G401 (cell line): ENCODE results near the gene ANKRD33. TPM values are rescaled to one million over a fixed set of nuclear protein-coding genes. Genes with fewer than 3 reads are reported as not detected.

Experiments
- DNase-seq: peaks from one replicate; pipeline ENCODE4 v3.0.0-alpha.2; 2015; ENCODE audit warnings: low spot score
- in situ Hi-C: cut with HindIII; loops from 2 replicates; pipeline ENCODE4 v1.10.0; 2016; ENCODE audit warnings: low sequenced_read_pairs, mixed read lengths
- total RNA-seq: library from RNA; depleted of rRNA; stranded (reverse); fragments of >200 nt; shearing (Covaris generic); gene quantifications from 2 replicates; pipeline ENCODE4 v1.2.3, GENCODE V29; 2014; rRNA removed

Gene ANKRD33
- total RNA-seq, 1 experiment from 2014 or later, result not detected

DNA sequence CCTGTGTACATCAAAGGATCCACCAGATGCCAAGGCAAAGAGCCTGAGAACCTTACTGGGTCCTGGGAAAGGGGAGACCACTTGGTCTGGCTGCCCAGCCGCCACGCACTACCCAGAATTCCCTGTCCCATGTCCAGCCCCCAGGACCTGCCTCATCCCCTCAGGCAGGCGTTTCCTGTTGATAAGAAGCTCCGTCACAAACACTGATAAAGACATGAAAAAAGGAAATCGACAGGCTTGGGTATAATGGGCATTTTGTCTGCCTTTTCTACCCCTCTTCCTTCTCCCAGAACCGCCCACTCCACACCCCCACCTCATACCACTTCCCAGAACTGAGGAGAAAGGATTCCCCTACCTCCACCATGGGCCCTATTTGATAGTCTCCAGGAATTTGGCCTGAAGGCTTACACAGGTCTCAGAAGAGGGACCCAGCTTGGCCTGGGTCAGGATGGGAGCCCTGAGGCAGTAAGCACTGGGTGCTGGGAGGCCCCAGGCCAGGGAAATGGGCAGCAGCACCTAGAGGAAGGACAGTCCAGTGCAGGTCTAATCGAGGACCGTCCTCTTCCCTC, 38.2 kb downstream of the ANKRD33 start:
- in situ Hi-C loops, result no loop called here
- no peak for DNase-seq

DNA sequence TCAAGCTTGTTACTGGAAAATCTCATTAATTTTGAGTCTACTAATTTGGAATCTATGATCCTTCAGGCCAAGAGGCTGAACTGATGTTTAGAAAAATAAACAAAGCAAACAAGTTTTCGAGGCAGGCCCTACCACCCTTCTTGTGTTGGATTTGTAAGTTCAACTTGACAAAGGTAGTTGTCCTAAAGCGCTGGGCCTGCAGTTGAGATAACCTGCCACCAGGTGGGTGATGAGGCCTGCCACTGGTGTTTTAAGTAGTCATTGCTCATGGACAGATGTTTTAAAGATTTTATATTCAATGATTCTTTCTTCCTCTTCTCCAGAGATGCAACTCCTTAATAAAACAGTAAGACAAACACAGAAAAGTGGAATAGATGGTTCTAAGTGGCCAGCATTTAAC, 38.8 kb downstream of the ANKRD33 start:
- DNase-seq, result peak; percentile 10
- in situ Hi-C loops, result no loop called here

DNA sequence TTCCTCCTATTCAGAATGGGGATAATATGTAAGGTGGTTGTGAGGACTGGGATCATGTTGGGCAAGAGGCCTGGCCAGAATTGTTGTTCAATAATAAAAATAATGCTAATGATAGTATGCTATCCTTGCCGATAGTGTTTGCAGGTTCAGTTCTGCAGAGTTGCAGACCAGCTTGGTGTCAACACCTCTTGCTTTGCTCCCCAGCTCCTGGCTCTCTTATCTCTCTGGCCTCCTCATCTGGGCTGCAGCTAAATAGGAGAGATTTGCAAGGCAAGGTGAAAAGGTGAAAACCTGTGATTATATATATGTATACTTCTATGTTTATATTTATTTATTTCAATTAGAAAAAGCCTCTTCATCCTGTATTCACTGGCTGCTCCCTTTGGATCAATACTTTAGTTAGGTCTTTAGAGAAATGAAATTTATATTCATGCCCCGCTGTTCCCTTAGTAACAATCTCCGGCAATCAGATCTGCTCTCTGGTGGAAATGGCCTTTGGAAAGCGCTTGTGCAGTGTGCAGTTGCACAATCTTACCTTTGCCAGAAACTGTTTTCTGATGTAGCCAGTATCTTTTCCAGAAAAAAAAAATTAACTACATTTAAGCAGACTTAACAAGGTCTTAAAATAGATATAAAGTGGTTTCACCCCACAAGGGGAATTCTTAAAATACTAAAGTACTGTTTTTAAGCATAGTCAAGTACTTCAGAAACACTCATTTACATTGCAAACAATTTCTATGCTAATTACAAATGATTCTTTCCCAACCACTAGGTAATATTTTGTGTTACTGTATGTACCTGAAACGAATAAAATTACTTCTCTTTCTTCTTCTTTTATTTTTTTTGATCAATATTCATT, 44.5 kb downstream of the ANKRD33 start:
- DNase-seq, result no peak
- in situ Hi-C loops, result no loop called here

DNA sequence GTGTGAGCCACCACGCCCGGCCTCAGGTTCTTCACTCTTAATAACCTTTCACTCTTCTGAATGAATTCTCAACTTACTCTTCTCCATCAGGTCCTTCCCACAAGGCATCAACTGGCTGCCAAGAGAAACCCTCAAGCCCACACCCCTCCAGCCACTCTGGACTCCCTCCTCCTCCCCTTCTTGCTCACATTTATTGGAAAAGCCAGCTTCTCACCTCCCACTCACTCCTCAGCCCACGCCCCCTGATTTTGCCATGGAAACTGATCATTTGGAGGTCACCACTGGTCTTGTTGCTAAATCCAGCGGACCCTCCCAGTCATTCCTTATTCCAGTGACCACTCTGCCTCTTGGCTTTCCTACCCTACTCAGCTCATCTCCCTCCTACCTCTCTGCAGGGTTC, 46.2 kb downstream of the ANKRD33 start:
- in situ Hi-C loops, result no loop called here

DNA sequence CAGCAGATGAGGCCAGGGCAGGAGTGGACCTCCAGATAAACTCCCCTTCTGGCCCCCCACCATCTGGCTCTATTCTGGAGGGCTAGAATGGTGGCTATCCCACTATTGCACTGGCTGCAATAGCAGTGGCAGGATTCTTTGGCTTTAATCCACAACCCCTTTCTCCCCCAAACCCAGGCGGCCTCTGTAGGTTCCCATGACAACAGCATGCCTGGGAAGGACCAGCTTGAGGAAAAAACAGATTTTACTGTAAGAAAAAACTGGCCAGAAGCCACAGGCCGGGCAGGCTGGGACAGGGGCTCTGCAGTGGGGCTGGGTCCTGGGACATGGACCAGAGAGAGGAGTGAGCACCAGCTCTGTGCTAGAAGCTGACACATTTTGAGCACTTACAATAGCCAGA, 50.0 kb downstream of the ANKRD33 start:
- no peak for DNase-seq
- in situ Hi-C loops, result no loop called here

More for the DNA sequence above, 46.2 kb downstream of the ANKRD33 start:
- no peak for DNase-seq

DNA sequence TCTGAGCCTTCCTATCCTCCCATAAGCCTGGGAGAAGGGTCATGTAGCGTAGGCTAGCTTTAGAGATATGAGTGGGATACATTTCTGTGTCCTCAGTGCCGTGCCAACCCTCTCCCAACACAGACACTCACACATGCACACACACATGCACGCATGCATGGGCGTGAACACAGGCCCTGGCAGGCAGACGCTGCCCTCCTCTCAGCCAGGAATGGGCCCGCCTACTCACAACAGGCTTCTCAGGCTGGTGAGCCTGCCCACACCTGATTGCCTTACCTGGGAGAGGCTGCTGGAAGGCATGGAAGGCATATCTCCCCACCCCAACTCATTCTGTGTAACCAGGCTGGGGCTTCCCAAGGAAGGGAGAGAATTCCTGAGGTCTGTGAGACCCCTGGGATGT, 50.8 kb downstream of the ANKRD33 start:
- in situ Hi-C loops, result no loop called here
- no peak for DNase-seq

DNA sequence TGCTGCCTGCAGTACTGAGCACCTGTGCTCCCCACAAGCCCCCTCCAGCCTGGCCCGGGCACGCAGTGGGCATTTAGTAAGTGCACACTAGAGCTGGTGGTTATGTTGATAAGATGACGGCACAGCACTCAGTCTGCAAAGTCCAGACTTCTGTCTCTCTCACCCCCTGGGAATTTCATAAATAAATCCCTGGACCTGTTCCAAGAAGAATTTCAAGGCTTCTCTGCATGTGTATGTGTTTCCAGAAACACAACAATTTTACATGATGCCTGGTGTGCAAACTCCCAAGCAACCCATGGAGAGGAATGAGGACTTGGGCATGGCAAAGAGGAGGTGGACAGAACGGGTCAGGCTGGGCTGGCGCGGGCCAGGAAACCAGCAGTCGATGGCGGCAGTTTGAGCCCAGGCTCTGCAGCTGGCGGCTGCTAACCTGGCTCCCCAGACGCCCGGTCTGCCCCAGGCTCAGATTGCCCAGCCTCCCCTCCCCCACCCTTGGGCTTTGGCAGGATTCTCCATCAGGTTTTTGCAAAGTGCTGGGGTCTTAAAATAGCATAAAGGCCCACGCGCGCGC, 53.2 kb downstream of the ANKRD33 start:
- DNase-seq, result no peak
- in situ Hi-C loops, result no loop called here

Other genes with a start within 250 kb of the ANKRD33 start
- 11.1 and 12.8 TPM in 2 replicates for gene FIGNL2, start 39.4 kb upstream of the ANKRD33 start, total RNA-seq
- gene ACVRL1, start 19.4 kb downstream of the ANKRD33 start, total RNA-seq, result 1.8 and 2.9 TPM in 2 replicates
- gene ACVR1B, start 63.6 kb downstream of the ANKRD33 start, total RNA-seq, result 1.6 and 3.0 TPM in 2 replicates
- 33.3 and 78.2 TPM in 2 replicates for gene TAMALIN, start 118.8 kb downstream of the ANKRD33 start, total RNA-seq
- 9.8 and 16.5 TPM in 2 replicates for gene NR4A1, start 163.3 kb downstream of the ANKRD33 start, total RNA-seq
- gene ATG101, start 181.9 kb downstream of the ANKRD33 start, total RNA-seq, result 54.7 and 72.2 TPM in 2 replicates
- gene SMIM41, start 191.6 kb downstream of the ANKRD33 start, total RNA-seq, result not detected in 2 replicates